GM12892 (cell line): ENCODE results near the gene PPIG.
"Not testable (repeated sequence)": the region's sequence is repeated elsewhere in the genome, so short reads cannot be mapped to it uniquely, and the experiment has no call there.

Experiments used
- POLR2A ChIP-seq: IDR thresholded peaks from 2 replicates; pipeline ENCODE4 v1.6.1; 2011; ENCODE audit warnings: low read depth, low read length, control low read depth
- POLR2AphosphoS5 ChIP-seq: IDR thresholded peaks from 2 replicates; pipeline ENCODE4 v1.6.1; 2011; ENCODE audit warnings: low read depth, low read length, control low read depth

DNA sequence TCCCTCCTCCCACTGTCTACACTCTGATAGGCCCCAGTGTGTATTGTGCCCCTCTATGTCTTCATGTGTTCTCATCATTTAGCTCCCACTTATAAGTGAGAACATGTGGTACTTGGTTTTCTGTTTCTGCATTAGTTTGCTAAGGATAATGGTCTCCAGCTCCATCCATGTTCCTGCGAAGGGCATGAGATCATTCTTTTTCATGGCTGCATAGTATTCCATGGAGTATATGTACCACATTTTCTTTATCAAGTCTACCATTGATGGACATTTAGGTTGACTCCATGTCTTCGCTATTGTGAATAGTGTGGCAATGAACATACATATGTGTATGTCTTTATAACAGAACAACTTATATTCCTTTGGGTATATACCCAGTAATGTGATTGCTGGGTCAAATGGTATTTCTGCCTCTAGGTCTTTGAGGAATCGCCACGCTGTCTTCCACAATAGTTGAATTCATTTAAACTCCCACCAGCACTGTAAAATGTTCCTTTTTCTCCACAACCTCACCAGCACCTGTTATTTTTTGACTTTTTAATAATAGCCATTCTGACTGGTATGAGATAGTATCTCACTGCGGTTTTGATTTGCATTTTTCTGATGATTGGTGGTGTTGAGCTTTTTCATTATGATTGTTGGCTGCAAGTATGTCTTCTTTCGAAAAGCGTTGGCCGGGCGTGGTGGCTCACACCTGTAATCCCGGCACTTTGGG is 1.4 kb upstream of the PPIG start:
- not testable (repeated sequence) for TF ChIP-seq POLR2A, POLR2AphosphoS5
